ENCODE results near the gene BDNF. TPM values are rescaled to one million over a fixed set of nuclear protein-coding genes. Genes with fewer than 3 reads are reported as not detected.

BDNF gene
- total RNA-seq, 1 donor from 2014 or later = 5.8 TPM

GRCh38 chr11:27698872-27699241, 1.4 kb downstream of the BDNF start:
- H3K4me3 ChIP-seq (ENCODE audit: low read depth, low read length) = peak overlapping the region; percentile 60
- TF ChIP-seq CTCF (conservative IDR thresholded peaks at IDR 0.05; ENCODE audit: low read depth, low read length) = peak; percentile 71
- no peak for DNase-seq (ENCODE audit: low read depth)

- H3K4me3 ChIP-seq (ENCODE audit: low read depth, low read length) = no peak overlapping the region
- DNase-seq (ENCODE audit: low read depth) = no peak
- TF ChIP-seq CTCF (conservative IDR thresholded peaks at IDR 0.05; ENCODE audit: low read depth, low read length) = no peak
Observed at GRCh38 chr11:27697679-27698275, 2.5 kb downstream of the BDNF start.

GRCh38 chr11:27696961-27697360, 3.3 kb downstream of the BDNF start:
- no peak overlapping the region for H3K4me3 ChIP-seq (ENCODE audit: low read depth, low read length)
- DNase-seq (ENCODE audit: low read depth) = no peak
- TF ChIP-seq CTCF (conservative IDR thresholded peaks at IDR 0.05; ENCODE audit: low read depth, low read length) = no peak

GRCh38 chr11:27696115-27696514, 4.1 kb downstream of the BDNF start:
- no peak for DNase-seq (ENCODE audit: low read depth)
- H3K4me3 ChIP-seq (ENCODE audit: low read depth, low read length) = no peak overlapping the region
- no peak for TF ChIP-seq CTCF (conservative IDR thresholded peaks at IDR 0.05; ENCODE audit: low read depth, low read length)

GRCh38 chr11:27694992-27695391, 5.3 kb downstream of the BDNF start:
- no peak overlapping the region for H3K4me3 ChIP-seq (ENCODE audit: low read depth, low read length)
- peak; percentile 51 for TF ChIP-seq CTCF (conservative IDR thresholded peaks at IDR 0.05; ENCODE audit: low read depth, low read length)
- DNase-seq (ENCODE audit: low read depth) = no peak

- DNase-seq (ENCODE audit: low read depth) = no peak
- TF ChIP-seq CTCF (conservative IDR thresholded peaks at IDR 0.05; ENCODE audit: low read depth, low read length) = no peak
- H3K4me3 ChIP-seq (ENCODE audit: low read depth, low read length) = no peak overlapping the region
Observed at GRCh38 chr11:27693398-27693797, 6.9 kb downstream of the BDNF start.

GRCh38 chr11:27692781-27693180, 7.5 kb downstream of the BDNF start:
- H3K4me3 ChIP-seq (ENCODE audit: low read depth, low read length) = no peak overlapping the region
- TF ChIP-seq CTCF (conservative IDR thresholded peaks at IDR 0.05; ENCODE audit: low read depth, low read length) = no peak
- no peak for DNase-seq (ENCODE audit: low read depth)
